NCI-H82 (cell line): ENCODE measurements around the gene SMYD3.

Experiments used
- DNase-seq: peaks from one replicate; lab custom pipeline; 2025; lab: John Stamatoyannopoulos, UW

SMYD3 gene

DNA sequence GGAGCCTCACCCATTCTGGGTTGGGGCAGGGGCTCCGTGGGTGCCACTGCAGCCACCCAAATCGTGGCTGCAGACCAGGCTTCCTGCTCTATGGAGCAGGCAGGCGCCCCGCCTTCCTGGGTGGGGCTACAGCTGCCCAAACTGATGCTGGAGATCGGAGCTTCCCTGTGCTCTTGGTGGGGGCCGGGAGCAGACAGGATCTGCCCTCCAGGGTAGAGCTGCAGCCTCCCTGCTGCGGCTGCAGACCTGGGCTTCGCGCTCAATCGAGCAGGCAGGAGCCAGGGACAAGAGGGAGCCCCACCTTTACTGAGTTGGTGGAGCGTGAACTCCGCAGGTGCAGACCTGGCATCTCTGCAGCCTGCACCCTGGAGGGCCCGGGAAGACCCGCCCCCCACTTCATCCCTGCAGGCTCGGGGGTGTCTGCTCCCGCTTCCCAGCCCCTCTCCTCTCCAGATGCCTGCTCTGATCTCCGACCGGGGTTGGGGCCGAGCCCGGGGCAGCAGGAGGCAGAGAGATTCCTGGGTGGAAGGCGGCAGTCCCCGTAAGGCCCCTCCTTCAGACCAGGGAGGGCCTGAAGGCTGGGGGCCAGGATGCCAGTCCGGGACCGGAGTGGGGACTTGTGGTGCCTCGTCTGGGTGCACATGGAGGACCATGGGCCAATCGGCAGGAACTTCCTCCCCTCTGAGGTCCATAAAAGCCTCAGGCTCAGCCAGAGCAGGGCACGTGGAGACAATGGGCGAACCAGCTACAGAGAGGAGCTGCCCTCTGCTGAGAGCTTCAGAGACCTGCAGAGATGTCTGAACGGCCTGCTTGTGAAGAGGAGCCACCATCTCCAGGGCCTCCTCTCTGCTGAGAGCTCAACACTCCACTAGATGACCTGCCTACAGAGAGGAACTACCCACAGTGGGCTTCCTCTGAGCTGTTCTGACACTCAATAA lies 359.3 kb downstream of the SMYD3 start:
- DNase-seq = no peak

DNA sequence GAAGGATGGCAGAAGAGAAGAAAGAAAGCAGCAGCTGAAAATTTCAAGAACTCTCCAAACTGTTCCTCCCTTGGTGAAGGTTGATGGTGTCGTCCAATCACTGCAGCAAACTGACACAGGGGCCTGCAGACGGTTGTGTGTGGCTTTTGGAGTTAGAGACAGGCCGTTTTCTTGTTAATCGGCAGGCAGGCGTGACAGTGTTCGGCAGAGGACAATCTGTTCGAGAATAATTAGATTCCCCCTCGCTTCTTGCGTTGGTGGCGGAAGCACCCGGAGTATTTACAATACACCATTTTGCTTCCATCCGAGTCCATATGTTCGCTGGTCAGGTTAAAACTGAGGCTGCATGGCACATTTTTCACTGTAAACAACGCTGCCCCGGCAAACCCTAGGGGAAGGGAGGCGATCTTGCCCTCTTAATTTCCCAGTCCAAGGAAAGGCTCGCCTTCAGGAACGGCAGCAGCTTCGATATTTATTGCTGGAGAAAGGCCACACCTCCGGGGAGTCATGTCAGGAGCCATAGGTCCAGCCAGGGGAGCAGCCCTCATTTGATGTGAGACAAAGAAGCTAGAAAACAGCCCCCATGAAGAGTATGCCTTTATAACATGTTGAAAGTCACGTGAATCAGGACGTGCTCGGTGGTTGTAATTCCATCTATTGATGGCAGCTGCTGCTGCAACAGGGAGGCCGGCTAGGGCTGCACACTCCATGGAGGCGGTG lies 360.1 kb downstream of the SMYD3 start:
- peak; percentile 32 for DNase-seq

DNA sequence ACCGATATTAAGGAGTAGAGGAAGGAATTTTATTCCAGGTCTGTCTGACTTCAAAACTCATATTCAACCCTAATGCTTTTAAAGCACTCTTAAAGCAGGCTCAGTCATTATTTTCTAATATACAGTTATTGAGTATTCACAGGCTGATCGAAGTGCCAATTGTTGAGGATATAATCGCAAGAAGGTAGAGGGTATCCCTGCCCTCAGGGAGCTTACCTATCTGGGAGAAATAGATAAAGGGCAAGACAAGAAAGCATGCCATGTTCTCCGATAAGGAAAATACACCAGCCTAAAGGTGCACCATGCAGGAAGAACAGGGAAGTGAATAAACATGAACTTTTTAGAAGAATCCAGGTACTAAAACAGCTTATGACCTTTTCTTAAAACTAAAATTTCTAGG lies 361.2 kb downstream of the SMYD3 start:
- DNase-seq = no peak

DNA sequence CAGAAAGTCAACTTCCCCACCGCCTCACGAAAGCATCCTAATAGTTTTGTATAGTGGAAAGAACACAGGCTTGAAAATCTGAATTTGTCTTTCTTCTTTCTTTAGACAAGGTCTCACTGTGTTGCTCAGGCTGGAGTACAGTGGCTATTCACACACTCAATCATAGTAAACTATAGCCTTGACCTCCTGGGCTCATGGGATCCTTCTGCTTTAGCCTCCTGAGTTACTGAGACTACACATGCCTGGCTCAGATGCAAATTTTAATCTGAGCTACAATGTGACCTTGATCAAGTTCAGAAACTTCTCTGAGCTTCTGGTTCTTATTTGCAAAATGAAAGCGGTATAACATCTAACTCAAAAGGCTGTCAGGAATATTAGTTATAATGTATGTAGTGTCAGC lies 362.1 kb downstream of the SMYD3 start:
- no peak for DNase-seq

DNA sequence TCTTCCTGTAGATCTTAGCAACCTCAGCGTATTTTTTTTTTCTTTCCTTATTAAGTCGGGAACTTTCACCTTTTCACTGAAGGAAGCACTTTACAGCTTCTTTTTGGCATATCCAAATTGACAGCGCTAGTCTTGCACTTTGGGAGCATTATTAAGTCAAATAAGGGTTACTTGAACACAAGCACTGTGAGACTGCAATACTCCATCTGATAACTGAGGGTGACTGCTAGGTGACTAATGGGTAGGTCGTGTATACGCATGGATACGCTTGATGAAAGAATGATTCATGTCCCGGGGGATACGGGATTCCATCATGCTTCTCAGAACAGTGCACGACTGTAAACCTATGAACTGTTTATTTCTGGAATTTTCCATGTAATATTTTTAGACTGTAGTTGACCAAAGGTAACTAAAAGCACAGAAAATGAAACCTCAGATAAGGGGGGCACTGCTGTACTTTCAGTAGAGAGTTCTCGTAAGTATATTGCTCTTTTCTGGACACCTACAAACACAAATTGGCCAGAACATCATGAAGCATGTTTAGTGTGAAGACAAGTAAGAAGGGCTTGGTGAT lies 364.7 kb downstream of the SMYD3 start:
- no peak for DNase-seq

DNA sequence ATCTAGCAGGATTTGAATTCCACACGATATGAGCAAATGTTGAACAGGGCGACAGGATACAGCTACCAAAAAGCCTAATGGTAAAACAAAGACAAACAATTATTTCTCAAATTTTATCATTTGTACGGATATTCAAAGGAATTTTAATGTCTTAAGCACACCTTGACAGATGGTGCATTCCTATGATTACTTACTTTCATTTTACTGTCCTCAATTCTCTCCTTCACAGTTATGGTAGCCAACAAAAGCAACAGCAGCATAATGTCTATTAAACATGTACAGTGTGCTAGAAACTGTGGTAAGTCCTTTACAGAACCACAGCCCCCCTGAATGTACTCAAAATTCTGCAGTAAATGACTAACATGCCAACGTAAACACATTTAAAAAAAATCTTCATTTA lies 365.8 kb downstream of the SMYD3 start:
- DNase-seq = no peak

DNA sequence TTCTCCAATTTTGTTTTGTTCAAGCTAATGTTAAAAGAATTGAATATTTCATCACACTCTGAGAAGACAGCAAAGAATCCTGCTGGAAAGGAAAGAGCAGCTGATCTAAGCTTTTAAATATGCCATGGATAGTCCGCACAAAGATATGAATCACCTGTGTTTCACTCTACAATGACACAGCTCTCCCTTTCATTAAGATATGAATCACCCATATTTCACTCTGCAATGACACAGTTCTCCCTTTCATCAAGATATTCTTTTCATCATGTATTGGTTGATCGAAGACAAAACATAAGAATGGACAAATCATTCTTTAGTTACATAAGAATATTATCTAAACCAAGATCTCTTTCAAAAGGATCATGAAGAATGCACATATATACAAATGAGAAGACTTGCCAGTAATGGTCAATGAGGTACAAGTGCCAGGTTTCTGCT lies 367.3 kb downstream of the SMYD3 start:
- no peak for DNase-seq

DNA sequence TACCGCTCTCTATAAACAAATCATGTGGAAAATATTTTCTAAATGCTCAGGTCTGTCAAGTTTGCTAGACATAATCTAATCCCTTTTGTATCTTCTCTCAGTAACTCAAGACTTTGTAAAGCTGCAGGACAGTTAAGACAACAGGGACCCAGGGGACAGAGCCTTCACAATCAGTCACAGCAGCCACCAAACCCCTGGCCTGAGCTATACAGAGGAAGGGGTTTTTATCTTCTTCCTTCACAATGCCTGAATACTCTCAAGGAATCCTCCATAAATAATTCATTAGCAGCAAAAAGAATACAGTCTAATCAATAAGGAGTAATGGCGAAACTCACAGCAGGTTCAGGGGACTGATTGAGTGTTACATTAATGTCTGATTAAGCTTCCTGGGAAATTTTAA lies 368.3 kb downstream of the SMYD3 start:
- DNase-seq = no peak

DNA sequence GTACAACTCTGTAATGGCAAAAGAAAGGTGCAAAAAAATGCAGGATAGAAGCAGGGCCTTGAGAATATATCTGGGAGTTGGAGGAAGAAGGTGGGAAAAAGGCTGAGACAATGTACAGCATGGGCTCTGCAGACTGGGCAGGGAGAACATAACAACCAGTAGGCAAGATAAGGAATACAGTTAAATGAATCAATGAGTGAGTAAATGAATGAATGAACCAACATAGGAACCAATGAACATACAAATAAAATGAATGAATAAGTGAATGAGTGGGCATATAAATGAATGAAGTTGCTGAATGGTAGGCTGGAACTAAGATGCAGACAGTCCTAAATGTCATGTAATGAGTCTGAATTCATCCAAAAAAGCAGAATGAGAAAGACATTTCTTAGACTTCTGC lies 370.6 kb downstream of the SMYD3 start:
- no peak for DNase-seq

DNA sequence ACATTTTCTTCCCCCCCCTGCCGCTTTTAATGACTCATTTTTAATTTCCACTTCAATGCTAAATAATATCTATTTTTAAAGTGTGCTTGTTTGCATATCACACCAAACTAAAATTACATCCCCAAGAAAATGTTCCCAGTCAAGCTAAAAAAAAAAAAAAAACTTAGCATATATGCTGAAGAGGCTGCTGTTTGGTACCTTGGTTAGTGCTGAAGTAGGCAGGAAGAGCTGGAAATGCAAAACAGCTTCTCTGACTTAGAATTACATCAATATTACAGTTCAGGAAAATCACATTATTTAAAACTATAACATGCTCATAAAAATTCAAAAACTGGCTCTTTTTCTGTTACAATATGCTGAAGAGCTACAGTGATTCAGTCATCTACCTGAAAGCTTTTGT lies 372.3 kb downstream of the SMYD3 start:
- DNase-seq = no peak

DNA sequence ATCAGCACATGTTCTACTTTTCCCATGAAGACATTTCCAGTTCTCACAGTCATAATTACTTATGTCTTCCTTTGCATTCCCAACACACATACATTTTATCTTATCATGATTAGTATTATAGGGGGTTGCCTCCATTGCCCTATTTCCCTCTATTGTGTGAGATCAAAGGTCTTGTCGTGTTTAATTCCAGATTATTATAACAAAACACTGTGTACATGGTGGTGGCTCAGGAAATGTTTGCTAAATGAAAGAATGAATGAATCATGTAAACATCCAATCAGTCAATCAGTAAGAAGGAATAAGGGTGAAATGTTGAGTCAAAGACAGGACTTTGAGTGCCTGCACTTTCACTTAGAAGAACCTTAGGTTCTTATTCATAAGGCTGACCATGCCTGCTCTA lies 376.0 kb downstream of the SMYD3 start:
- no peak for DNase-seq

DNA sequence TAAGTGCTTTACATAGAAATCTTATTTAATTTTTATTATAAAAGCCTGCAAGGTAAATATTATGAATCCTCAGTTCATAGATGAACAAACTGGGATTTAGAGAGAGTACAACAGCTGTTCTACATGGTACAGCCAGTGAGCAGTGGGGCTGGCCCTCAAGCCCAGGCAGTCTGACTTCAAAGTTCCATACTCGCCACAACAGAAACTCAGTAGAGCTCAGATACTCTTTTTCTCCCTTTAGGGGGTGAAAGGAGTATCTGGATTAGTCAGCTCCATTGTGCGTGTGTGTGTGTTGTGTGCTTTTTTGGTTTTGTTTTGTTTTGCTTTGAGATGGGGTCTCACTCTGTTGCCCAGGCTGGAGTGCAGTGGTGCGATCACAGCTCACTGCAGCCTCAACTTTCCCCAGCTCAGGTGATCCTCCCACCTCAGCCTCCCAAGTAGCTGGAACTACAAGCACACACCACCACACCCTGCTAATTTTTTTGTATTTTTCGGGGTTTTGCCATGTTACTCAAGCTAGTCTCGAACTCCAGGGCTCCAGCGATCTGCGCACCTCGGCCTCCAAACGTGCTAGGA lies 378.5 kb downstream of the SMYD3 start:
- DNase-seq = no peak

DNA sequence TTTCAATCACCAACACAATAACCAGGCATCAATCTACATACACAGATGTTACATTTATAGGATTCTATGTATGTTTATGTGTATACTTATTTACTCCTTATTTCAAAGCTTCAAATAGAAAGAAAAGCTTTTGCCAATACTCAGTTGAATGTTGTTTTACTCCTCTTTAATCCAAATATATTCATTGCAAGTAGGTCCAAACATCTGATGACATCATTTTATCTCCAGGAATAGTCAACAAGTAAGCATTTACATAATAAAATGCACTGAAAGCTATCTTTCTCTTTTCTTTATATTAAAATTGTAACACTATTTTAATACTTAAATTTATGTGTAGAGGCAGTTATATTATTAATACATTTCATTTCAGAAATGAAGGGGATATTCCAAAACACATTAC lies 380.5 kb downstream of the SMYD3 start:
- no peak for DNase-seq

DNA sequence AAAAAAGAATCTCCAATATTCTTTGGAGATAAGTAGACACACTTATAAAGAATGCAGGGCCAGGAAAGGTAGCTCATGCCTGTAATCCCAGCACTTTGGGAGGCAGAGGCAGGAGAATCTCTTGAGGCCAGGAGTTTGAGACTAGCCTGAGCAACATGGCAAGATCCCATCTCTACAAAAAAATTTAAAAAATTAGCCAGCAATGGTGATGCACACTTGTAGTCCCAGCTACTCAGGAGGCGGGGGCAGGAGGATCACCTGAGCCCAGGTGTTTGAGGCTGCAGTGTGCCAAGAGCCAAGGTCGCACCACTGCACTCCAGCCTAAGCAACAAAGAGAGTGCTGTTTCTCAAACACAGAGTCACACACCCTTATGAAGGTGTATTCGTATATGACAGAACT lies 385.0 kb downstream of the SMYD3 start:
- no peak for DNase-seq

DNA sequence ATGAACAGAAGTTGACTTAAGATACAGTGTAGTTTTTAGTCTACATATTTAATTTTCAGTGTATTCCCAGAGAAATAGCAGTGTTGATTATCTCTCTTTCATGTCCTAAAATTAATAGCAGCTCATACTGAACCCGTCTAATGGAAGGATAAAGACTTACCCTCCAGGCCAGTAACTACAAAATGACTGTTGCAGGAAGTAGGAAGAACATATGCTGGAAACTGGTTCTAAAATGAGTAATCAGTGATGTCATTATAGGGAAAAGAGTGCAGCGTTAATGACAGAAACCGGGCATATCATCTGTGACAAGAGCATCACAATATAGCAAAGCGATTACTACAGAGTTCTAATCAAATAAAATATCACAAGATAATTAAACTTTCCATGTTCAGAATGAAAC lies 385.5 kb downstream of the SMYD3 start:
- no peak for DNase-seq

DNA sequence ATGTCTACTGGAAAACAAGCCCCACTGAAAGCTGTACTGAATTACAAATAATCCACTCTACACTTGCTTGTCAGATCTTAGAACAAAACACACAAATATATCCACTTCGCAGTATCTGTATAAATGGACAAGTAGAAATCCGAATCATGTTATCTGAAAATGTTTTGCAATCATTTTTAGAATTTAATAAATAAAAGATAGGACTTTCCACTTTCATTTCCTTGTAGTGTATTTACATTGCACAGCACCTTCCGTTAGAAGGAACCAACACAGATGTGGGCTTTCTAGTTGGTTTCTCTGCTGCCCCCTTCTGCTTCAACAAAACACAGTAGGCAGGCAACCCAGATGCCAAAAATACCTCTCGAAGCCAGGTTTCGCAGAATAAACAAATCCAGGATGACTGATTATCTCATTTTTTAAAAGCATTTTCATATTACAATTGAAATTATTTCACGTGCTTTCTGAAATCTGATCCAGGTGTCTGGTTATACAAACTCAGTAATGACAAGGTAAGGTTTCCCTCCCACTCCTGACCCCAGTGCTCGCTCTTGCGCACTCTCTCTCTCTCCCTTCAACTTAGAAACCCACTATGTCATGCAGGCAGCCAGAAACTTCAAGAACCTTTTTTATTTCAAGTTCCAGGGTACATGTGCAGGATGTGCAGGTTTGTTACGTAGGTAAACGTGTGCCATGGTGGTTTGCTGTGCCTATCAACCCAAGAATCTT lies 389.9 kb downstream of the SMYD3 start:
- DNase-seq = peak; percentile 71

DNA sequence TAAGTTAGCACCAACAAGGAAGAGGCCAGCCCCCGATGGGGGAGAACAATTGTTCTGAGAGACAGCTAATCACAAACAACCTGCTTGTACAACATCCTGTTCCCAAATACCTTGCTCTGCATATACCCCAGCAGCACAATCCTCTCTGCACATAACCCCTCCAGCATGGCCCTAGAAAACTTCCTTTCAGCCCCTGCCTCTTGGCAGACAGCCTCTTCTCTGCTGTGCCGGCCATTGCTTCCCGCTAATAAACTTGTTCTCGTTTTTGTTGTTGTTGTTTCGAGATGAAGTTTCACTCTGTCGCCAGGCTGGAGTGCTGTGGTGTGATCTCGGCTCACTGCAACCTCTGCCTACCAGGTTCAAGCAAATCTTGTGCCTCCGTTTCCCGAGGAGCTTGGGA lies 392.7 kb downstream of the SMYD3 start:
- no peak for DNase-seq

DNA sequence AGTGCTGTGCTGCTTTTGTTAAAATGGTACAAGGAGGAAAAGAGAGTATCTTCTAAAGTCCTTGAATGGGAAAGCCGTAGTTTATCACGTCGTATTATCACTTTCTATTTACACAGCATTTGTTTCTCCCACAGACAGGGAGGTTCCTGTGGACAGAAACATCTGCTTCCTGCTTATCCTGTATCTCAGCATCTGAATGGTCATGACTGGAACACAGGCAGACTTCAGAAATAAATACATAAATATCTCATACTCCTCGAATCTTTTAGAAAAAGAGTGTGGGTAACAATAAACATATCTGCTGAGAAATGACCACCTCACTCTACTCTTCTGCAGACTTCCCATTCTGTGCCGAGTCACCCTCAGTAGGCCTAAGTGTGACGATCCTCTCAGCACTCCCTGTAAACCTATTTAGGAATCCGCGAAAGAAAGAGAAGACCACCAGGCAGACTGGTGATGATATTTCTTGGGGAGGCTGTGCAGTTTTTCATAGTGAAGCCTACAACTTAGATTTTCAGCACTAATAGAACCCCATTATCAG lies 393.5 kb downstream of the SMYD3 start:
- no peak for DNase-seq

DNA sequence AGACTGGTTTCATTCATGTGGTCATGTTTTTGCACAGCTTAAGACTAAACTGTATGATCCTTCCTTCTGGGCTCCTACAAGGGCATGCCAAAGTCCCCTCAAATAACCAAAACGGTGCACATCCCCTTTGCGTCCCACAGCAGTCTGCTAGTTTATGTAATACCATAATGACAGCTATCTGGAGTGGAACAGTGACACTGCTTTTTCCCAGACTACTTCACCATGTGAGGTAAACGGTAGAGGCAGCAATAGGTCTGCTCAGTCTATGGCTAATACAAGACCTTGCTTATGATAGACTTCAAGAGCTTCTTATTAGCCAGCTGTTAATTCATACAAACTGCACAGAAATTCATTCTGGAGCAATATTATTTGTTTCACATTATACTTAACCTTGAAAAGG lies 395.5 kb downstream of the SMYD3 start:
- DNase-seq = no peak

DNA sequence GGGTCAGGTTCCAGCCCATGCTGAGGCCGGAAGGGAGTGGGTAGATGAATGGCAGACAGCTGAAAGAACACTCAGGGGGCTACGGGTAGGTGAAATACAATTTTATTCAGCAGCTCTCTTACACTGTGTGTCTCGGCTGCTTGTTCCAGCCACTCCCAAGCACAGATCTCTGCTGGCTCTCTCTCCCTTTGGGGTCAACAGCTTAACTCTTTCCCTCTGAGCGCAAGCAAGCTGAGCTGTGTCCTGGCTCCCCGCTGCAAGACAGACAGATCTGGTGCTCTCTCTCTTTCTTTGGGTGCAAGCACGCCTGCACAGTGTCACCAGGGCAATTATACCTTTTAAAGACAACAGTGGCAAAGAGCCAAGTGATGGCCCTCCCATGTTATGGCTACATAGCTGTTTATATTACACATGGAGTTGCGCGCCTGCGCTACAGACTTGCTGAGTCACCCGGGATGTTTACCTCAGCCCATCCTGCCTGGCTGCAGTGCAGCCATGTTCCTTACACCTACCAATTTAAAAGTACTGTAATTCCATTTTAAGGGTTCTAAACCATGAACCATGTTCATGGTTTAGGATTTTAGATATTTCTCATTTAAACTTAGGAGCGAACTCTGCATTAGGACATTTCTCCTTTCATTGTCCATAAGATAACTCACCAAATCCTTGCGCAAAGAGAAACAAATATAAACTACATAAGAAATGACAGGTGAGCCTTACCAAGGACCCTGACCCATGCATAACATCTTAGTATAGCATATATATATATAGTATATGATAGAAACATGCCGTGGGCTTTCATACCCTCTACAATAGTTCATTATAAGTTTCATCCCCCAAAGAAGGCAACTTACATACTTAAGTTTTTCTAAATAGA lies 396.5 kb downstream of the SMYD3 start:
- DNase-seq = peak; percentile 22
